Right ventricle myocardium inferior (tissue), 1 donor: ENCODE measurements around the gene IQCN. TPM values are rescaled to one million over a fixed set of nuclear protein-coding genes. Genes with fewer than 3 reads are reported as not detected.
"Not testable (repeated sequence)": the region's sequence is repeated elsewhere in the genome, so short reads cannot be mapped to it uniquely, and the experiment has no call there.

Source experiments
- ATAC-seq: fragments of 200-7000 bp; cut with Tn5 transposase; one replicate; pipeline ENCODE4 v1.9.1; 2020; ENCODE audit warnings: mild to moderate bottlenecking, moderate library complexity
- DNase-seq: peaks from one replicate; pipeline ENCODE4 v3.0.0; 2021; ENCODE audit errors: missing footprints
- intact Hi-C: fragments of 100-400 bp; cut with DNase I; formaldehyde crosslinking; loops from one replicate; pipeline ENCODE4 v1.11.0; 2022
- total RNA-seq: library from RNA; stranded (reverse); fragmentation: NEBNext Ultra II Directional; extraction: Animal tissue kit (Norgen Biotek cat#: 25700); gene quantifications from one replicate; pipeline ENCODE4 v1.2.1, GENCODE V29; 2021
- donor health status: DM: no; HTN: yes; CAD: no; lungs with severe emphysema.

IQCN gene
- total RNA-seq, 1 donor from 2014 or later: 0.43 TPM

DNA sequence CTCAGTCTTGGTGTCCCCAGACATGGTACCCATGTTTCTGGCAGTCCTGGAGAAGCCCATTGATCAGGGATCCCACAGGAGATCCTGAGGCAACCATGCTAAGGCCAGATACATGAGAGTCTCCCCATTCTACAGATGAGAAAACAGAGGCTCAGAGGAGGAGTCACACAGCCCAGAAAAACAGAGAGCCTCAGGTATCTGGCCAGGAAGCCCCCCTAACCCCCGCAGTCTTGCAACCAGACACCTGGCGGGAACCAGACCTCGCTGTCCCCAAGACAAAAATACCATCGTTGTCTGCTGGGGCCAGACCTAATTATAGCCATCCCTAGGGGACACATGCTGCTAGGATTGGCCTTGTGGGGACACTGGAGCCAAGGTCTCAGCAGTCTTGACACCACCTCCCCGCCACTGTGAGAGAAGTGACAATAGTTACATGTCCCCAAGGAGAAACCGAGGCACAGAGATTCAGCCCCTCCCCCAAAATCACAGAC is 46.4 kb downstream of the IQCN start:
- no peak for ATAC-seq

GRCh38 chr19:18226956-18227780 is 47.1 kb downstream of the IQCN start:
- DNase-seq: no peak
- no peak for ATAC-seq
- intact Hi-C loops: no loop called here

More for the DNA sequence above, 46.4 kb downstream of the IQCN start:
- intact Hi-C loops: no loop called here
- no peak for DNase-seq

- ATAC-seq (no peak), DNase-seq (no peak)
- intact Hi-C loops: loop anchor here (2.0 kb wide), 1 partner anchor 21 kb away; the partner anchor contains the start of gene RAB3A
Measured at GRCh38 chr19:18225702-18226468, 48.4 kb downstream of the IQCN start, which contains the start of gene PDE4C. Gene PDE4C (minus strand): TSS chr19:18226438. CDS start chr19:18226415, 23 bp downstream.

DNA sequence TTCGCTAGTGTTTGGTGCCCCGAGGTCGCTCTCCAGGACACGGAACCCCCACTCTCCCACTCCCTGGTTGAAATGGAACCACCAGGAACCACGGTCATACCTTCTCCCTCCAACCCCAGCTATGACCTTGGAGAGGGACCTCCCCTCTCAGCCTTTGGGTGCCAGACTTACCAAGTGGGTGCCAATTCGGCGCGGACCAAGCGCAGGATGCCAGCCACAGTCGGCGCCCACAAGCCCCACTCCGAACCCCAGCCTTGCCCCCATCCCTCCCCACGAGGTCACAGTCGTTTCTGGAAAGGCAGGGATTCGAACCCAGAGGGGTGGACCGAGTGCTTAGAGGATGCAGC is 48.9 kb downstream of the IQCN start:
- ATAC-seq (no peak), DNase-seq (no peak)
- intact Hi-C loops: loop anchor here (2.0 kb wide), 1 partner anchor 21 kb away; the partner anchor contains the start of gene RAB3A

GRCh38 chr19:18224525-18225354 is 49.5 kb downstream of the IQCN start:
- DNase-seq (peak; percentile 98), ATAC-seq (peak; percentile 98)
- intact Hi-C loops: loop anchor here (2.0 kb wide), 1 partner anchor 20 kb away; the partner anchor contains the start of gene RAB3A

DNA sequence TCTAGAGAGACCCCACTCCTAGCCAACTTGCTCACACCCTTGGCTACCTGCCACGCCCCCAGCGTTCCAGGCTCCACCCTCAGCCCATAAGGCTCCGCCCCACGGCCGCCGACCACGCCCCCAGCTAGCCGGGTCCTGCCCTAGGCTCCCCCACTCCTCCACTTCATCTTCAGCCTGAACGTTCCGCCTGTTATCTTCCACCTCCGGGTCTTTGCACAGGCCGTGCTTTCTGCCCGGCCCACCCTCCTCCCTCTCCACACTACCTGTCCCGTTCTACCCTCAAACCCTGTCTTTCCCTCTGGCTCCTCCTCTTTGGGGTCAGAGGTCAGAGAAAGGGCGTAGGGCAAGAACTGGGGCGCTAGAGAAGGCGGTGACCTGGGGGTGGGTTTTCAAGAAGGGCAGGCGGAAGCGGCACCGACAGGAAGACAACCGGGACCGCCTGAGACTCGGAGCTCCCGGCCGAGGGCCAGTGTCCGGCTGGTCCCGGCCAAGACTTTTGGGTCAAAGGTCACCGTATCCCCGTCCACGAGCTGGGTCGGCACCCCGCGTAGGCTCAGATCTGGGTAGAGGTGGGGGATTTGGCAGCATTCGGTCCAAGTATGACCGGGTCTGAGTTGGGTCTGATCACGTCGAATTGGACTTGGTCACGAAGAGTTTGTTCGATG is 50.3 kb downstream of the IQCN start:
- intact Hi-C loops: loop anchor here (2.0 kb wide), 1 partner anchor 19 kb away; the partner anchor contains the start of gene RAB3A
- DNase-seq (peak; percentile 82), ATAC-seq (no peak)

GRCh38 chr19:18221815-18222725 is 52.2 kb downstream of the IQCN start:
- intact Hi-C loops: no loop called here
- ATAC-seq (no peak), DNase-seq (no peak)

GRCh38 chr19:18220632-18221275 is 53.5 kb downstream of the IQCN start:
- DNase-seq (no peak), ATAC-seq (no peak)
- intact Hi-C loops: no loop called here

- intact Hi-C loops: no loop called here
- DNase-seq (no peak), ATAC-seq (no peak)
Measured at GRCh38 chr19:18219911-18220631, 54.2 kb downstream of the IQCN start.

DNA sequence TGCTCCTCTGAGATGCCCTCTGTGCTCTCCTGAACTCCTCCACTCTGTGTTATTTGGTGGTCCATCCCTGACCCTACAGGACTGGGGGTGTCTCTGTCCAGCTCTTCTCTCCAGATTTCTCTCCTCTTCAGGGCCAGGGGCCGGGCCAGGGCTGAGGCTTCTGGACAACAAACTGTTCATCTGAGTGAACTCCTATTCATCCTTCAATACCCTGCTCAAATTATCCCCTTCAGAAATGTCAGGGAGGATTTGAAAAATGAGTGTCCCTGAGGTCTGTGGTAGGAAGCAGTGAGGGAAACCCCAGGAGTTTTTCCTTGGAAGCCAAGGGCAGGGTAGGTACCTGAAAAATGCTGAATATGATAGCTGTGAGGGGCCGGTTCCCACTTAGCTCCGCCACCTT is 55.7 kb downstream of the IQCN start:
- intact Hi-C loops: no loop called here
- no peak for ATAC-seq
- DNase-seq: no peak

GRCh38 chr19:18218159-18218558 is 56.1 kb downstream of the IQCN start:
- intact Hi-C loops: no loop called here
- DNase-seq (no peak), ATAC-seq (no peak)

DNA sequence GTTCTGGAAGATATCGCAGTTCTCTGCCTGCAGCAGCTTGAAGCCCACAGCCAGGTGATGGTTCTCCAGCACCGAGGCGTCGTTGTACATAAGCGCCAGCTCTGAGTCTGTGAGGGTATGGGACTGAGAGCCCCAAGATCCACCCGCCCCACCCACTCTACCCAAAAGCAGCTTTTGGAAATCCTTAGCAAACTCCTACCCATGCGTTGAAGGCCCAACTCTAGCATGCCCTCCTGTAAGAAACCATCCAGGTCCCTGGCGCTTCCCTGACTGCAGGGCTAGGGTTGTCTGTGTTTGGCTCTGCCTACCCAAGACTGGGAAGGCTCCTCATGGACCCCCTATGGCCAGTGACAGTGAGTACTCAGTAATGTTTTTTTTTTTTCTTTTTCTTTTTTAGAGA is 57.5 kb downstream of the IQCN start:
- DNase-seq (no peak), ATAC-seq (no peak)
- intact Hi-C loops: no loop called here

DNA sequence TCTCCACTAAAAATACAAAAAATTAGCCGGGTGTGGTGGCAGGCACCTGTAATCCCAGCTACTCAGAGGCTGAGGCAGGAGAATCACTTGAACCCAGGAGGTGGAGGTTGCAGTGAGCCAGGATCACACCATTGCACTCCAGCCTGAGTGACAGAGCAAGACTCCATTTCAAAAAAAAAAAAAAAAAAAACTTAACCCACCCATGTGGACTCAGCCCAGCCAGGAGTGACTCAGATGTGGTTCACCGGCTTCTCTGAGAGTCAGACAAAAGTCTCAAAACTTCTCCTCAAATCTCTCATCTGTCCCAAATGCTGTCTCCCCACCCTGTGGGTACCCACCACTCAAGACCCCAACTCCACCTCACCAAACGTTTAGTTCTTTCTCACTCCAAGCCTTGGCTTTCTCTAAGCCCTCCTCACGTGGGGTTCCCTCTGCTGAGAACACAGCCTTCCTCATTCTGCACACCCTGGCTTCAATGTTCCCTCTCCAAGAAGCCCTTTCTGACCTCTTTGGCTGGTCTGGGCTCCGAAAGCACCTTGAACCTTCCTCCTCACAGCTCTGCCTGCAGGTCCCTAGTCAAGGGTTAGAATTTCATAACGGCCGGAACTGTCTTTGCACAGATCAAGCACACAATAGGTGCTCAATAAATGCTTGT is 59.3 kb downstream of the IQCN start:
- intact Hi-C loops: no loop called here
- no peak for ATAC-seq
- no peak for DNase-seq

- no peak for DNase-seq
- intact Hi-C loops: no loop called here
- no peak for ATAC-seq
Measured at GRCh38 chr19:18211683-18212082, 62.6 kb downstream of the IQCN start.

- intact Hi-C loops, DNase-seq, ATAC-seq: not testable (repeated sequence)
Measured at GRCh38 chr19:18209912-18210311, 64.3 kb downstream of the IQCN start.
